Tibial nerve (tissue), 4 donors: Measurements from ENCODE around the gene UMOD. TPM values are rescaled to one million over a fixed set of nuclear protein-coding genes. Genes with fewer than 3 reads are reported as not detected.

Experiments
- DNase-seq, 2 donors: peaks; one replicate each; pipeline ENCODE4 v3.0.0-alpha.2; 2019; ENCODE audit warnings: low spot score in 2 of 2
- H3K27ac ChIP-seq, 4 donors: fragments of 200-600 bp; sonication (generic) in 3 of 4; one replicate each; pipeline ENCODE4 v1.5.1; 2017 to 2019; ENCODE audit warnings: mild to moderate bottlenecking in 1 of 4
- H3K27me3 ChIP-seq, 2 donors: fragments of 200-600 bp; sonication (generic) in 1 of 2; one replicate each; pipeline versions ENCODE4 v1.5.1 to v1.6.0; 2017 to 2019
- H3K36me3 ChIP-seq, 3 donors: fragments of 200-600 bp; sonication (generic); one replicate each; pipeline ENCODE4 v1.5.1; 2018 to 2019
- H3K4me1 ChIP-seq, 4 donors: fragments of 200-600 bp; sonication (generic) in 3 of 4; one replicate each; pipeline ENCODE4 v1.5.1; 2017 to 2019
- H3K4me3 ChIP-seq, 4 donors: fragments of 200-600 bp; sonication (generic) in 3 of 4; one replicate each; pipeline ENCODE4 v1.5.1; 2017 to 2019; ENCODE audit warnings: mild to moderate bottlenecking in 1 of 4, moderate library complexity in 1 of 4
- H3K9me3 ChIP-seq, 4 donors: fragments of 200-600 bp; sonication (generic) in 3 of 4; one replicate each; pipeline ENCODE4 v1.5.1; 2017 to 2019
- EP300 ChIP-seq, 2 donors: sonication (generic); formaldehyde crosslinking; IDR thresholded peaks; one replicate each; pipeline ENCODE4 v1.6.1; 2017; ENCODE audit warnings: antibody characterized with exemption in 2 of 2, mild to moderate bottlenecking in 1 of 2
- POLR2A ChIP-seq, 2 donors: fragments of 450-650 bp; IDR thresholded peaks; one replicate each; pipeline ENCODE4 v1.6.1; 2017; ENCODE audit warnings: antibody characterized with exemption in 2 of 2, mild to moderate bottlenecking in 2 of 2, moderate library complexity in 2 of 2
- WGBS, 2 donors: methylation state at CpG; one replicate each; pipeline ENCODE4 v1.1.5; 2018; 5-methylcytosine and 5-hydroxymethylcytosine counted together
- total RNA-seq, 4 donors: library from RNA; depleted of rRNA; stranded (reverse); fragments of >200 nt; gene quantifications; one replicate each; pipeline ENCODE4 v1.1.0, GENCODE V29; 2016
- TF ChIP-seq, protein P1 (sequence below), 5 experiments: fragments of 200-600 bp in 3 of 5; fragments of 450-650 bp in 2 of 5; sonication (generic) in 3 of 5; IDR thresholded peaks; one replicate each; pipeline ENCODE4 v1.5.1; 2016 to 2019; ENCODE audit warnings: antibody characterized with exemption in 5 of 5, mild to moderate bottlenecking in 3 of 5, moderate library complexity in 2 of 5

The UMOD gene
- total RNA-seq, 4 donors from 2014 or later = not detected

DNA sequence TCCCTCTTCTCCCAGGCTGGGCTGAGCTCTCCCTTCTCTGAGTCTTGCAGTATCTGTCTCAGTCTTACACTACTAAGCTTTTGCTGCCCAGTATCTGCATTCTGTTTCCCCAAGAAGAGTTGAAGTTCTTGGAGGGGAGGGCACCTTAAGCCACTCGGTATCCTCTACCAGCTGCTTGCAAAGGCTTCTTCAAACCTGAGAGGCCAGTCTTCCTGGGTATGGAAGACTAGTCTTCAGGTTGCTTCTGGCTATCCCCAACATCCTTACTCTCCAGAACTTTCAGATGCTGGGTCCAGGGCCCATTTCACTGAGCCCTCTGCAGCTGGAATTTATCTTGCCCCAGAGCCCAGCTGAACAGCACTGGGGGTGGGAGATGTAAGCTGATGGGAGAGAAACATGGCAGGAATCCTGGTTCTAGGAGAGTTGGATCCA is 45.3 kb downstream of the UMOD start:
- no peaks in the 10 kb centered on the region for H3K27me3 ChIP-seq
- H3K27ac ChIP-seq = no peak overlapping the region
- H3K4me1 ChIP-seq = no peaks in the 10 kb centered on the region
- DNase-seq = no peak
- no peak overlapping the region for H3K4me3 ChIP-seq
- WGBS, 2 donors = 81 to 87% methylated on average over 1 of the region's 1 CpG
- no peak for TF ChIP-seq POLR2A (IDR thresholded peaks at IDR 0.05)
- no peak for TF ChIP-seq EP300 (IDR thresholded peaks at IDR 0.05)
- TF ChIP-seq, protein P1, sequence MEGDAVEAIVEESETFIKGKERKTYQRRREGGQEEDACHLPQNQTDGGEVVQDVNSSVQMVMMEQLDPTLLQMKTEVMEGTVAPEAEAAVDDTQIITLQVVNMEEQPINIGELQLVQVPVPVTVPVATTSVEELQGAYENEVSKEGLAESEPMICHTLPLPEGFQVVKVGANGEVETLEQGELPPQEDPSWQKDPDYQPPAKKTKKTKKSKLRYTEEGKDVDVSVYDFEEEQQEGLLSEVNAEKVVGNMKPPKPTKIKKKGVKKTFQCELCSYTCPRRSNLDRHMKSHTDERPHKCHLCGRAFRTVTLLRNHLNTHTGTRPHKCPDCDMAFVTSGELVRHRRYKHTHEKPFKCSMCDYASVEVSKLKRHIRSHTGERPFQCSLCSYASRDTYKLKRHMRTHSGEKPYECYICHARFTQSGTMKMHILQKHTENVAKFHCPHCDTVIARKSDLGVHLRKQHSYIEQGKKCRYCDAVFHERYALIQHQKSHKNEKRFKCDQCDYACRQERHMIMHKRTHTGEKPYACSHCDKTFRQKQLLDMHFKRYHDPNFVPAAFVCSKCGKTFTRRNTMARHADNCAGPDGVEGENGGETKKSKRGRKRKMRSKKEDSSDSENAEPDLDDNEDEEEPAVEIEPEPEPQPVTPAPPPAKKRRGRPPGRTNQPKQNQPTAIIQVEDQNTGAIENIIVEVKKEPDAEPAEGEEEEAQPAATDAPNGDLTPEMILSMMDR (IDR thresholded peaks at IDR 0.05) = no peak
- no peaks in the 10 kb centered on the region for H3K9me3 ChIP-seq
- no peaks in the 10 kb centered on the region for H3K36me3 ChIP-seq

DNA sequence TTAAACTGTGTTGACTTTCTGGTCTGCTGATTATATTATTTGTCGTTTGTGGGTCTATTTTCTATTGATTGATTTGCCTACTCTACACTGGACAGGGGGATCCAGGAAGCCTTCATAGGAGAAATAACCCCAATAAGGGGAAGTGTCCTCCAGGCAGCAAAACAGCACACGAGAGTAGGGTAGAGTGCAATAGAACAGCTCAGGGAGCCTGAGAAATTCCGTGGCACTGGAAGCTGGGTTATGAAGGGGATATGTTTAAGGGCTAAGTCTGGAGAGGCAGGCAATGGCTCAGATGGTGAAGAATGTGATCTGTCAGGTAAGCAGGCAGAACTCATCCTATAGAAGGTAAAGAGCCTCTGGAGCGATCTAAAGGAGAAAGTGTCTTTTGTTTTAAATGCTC is 46.1 kb downstream of the UMOD start:
- 67 to 69% methylated on average over 4 of the region's 4 CpGs for WGBS, 2 donors
- H3K9me3 ChIP-seq = no peaks in the 10 kb centered on the region

DNA sequence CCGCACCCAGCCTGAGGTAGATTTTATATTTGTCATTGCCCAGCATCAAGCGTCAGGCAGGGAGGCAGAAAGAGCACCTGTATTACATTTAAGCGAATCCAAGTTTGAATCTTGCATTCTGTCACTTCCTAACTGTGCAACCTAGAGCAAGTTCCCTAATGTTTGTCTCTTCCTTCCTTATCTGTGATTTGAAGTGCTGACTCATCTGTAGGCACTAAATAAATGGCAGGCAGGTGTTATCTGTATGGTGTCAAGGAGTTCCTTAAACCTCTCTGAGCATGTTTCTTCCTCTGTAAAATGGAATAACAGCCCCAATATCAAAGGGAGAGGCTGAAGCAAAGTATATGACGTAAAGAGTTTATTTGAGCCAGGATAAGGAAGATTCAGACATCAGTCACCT is 49.5 kb downstream of the UMOD start:
- Histone ChIP-seq H3K36me3 (no peaks in the 10 kb centered on the region), H3K27ac (no peak overlapping the region), H3K4me1 (no peaks in the 10 kb centered on the region), H3K27me3 (no peaks in the 10 kb centered on the region), H3K4me3 (no peak overlapping the region), H3K9me3 (no peaks in the 10 kb centered on the region)
- 65 to 69% methylated on average over 4 of the region's 4 CpGs for WGBS, 2 donors
- no peak for TF ChIP-seq POLR2A (IDR thresholded peaks at IDR 0.05)
- no peak for TF ChIP-seq EP300 (IDR thresholded peaks at IDR 0.05)
- TF ChIP-seq, protein P1 (IDR thresholded peaks at IDR 0.05) = no peak
- no peak for DNase-seq

More for the DNA sequence above, 46.1 kb downstream of the UMOD start:
- DNase-seq = no peak
- TF ChIP-seq POLR2A (IDR thresholded peaks at IDR 0.05) (no peak), EP300 (IDR thresholded peaks at IDR 0.05) (no peak)
- TF ChIP-seq, protein P1 (IDR thresholded peaks at IDR 0.05) = no peak
- H3K36me3 ChIP-seq = no peaks in the 10 kb centered on the region
- no peaks in the 10 kb centered on the region for H3K27me3 ChIP-seq
- no peaks in the 10 kb centered on the region for H3K4me1 ChIP-seq
- no peak overlapping the region for H3K4me3 ChIP-seq
- H3K27ac ChIP-seq = no peak overlapping the region

DNA sequence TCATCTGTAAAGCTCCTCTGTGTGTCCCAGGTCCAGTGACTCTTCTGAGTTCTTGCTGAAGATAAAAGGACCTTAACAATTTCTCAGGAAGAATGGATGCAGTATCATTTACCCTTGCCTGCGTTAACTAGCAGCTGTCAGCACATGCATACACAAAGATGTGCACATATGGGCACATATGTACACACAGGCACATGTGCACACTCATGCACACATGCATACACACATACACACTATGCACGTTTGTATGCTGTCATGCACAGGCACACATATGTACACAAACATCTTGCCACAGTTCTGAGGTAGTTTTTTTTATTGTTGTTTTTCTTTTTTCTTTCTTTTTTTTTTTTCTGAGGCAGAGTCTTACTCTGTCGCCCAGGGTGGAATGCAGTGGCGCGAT is 50.1 kb downstream of the UMOD start:
- Histone ChIP-seq H3K9me3 (no peaks in the 10 kb centered on the region), H3K27ac (no peak overlapping the region), H3K4me3 (no peak overlapping the region), H3K36me3 (no peaks in the 10 kb centered on the region), H3K4me1 (no peaks in the 10 kb centered on the region), H3K27me3 (no peaks in the 10 kb centered on the region)
- 65 to 68% methylated on average over 5 of the region's 5 CpGs for WGBS, 2 donors
- TF ChIP-seq EP300 (IDR thresholded peaks at IDR 0.05) (no peak), POLR2A (IDR thresholded peaks at IDR 0.05) (no peak)
- TF ChIP-seq, protein P1 (IDR thresholded peaks at IDR 0.05) = no peak
- no peak for DNase-seq

DNA sequence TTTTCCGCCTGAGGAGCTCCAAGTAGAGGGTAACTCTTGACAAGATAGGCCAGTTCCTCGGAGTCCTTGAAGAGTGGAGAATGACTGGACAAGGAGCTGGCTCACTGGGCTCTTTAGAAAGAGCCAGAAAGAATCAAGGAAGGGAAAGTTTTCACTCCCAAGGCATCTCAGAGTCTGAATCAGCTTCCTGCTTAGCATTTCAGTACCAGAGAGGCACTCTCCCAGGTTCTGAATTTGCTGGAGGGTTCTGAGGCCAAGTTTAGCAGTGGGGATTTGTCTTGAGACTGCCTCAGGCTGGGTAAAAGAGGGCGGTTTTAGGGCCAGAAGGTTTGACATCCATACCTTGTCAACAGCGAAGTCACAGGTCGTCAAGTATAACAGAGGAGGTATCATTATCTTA is 50.7 kb downstream of the UMOD start:
- H3K27me3 ChIP-seq = no peaks in the 10 kb centered on the region
- no peaks in the 10 kb centered on the region for H3K4me1 ChIP-seq
- H3K9me3 ChIP-seq = no peaks in the 10 kb centered on the region
- H3K27ac ChIP-seq = no peak overlapping the region
- H3K36me3 ChIP-seq = no peaks in the 10 kb centered on the region
- H3K4me3 ChIP-seq = no peak overlapping the region
- TF ChIP-seq POLR2A (IDR thresholded peaks at IDR 0.05) = no peak
- no peak for TF ChIP-seq EP300 (IDR thresholded peaks at IDR 0.05)
- TF ChIP-seq, protein P1 (IDR thresholded peaks at IDR 0.05) = no peak
- 63 to 68% methylated on average over 5 of the region's 5 CpGs for WGBS, 2 donors
- no peak for DNase-seq
